Smooth muscle cell (in vitro differentiated cells): Measurements from ENCODE around the gene RPTOR. TPM values are rescaled to one million over a fixed set of nuclear protein-coding genes. Genes with fewer than 3 reads are reported as not detected.

Experiments used
- DNase-seq: peaks from one replicate; lab custom pipeline; 2025; ENCODE audit not compliant: unreplicated experiment; lab: John Stamatoyannopoulos, UW
- H2AFZ ChIP-seq: fragments of 200-600 bp; sonication (generic); 2 replicates; pipeline ENCODE4 v1.6.0; 2016; ENCODE audit warnings: antibody characterized with exemption, low read depth, mild to moderate bottlenecking
- H3F3A ChIP-seq: fragments of 200-600 bp; sonication (generic); 2 replicates; pipeline ENCODE4 v1.6.0; 2017; ENCODE audit warnings: antibody characterized with exemption, low read depth
- H3K27ac ChIP-seq: fragments of 200-600 bp; sonication (generic); 2 replicates; pipeline ENCODE4 v1.5.1; 2016; ENCODE audit warnings: low read depth, mild to moderate bottlenecking
- H3K27me3 ChIP-seq: fragments of 200-600 bp; sonication (generic); 2 replicates; pipeline ENCODE4 v1.6.1; 2016; ENCODE audit warnings: low read depth, mild to moderate bottlenecking
- H3K36me3 ChIP-seq: fragments of 200-600 bp; sonication (generic); 2 replicates; pipeline ENCODE4 v1.5.1; 2016; ENCODE audit warnings: low read depth
- H3K4me1 ChIP-seq: fragments of 200-600 bp; sonication (generic); 2 replicates; pipeline ENCODE4 v1.5.1; 2016; ENCODE audit warnings: low read depth
- H3K4me2 ChIP-seq: fragments of 200-600 bp; sonication (generic); 2 replicates; pipeline ENCODE4 v1.6.0; 2016; ENCODE audit warnings: mild to moderate bottlenecking
- H3K4me3 ChIP-seq: fragments of 200-600 bp; sonication (generic); 2 replicates; pipeline ENCODE4 v1.5.1; 2016; ENCODE audit warnings: mild to moderate bottlenecking
- H3K79me2 ChIP-seq: fragments of 200-600 bp; sonication (generic); 2 replicates; pipeline ENCODE4 v1.6.0; 2016; ENCODE audit warnings: low read depth, mild to moderate bottlenecking
- H3K9ac ChIP-seq: fragments of 200-600 bp; sonication (generic); 2 replicates; pipeline ENCODE4 v1.6.0; 2016; ENCODE audit warnings: low read depth
- H3K9me3 ChIP-seq: fragments of 200-600 bp; sonication (generic); replicated peaks from 2 replicates; pipeline ENCODE4 v1.5.1; 2016; ENCODE audit warnings: low read depth
- H4K20me1 ChIP-seq: fragments of 200-600 bp; sonication (generic); 2 replicates; pipeline ENCODE4 v1.6.0; 2016; ENCODE audit warnings: low read depth
- WGBS: methylation state at CpG from one replicate; pipeline ENCODE4 v1.1.7; 2016; ENCODE audit warnings: low lambda C conversion rate; 5-methylcytosine and 5-hydroxymethylcytosine counted together
- polyA plus RNA-seq: library from polyadenylated mRNA; unstranded; fragments of >200 nt; fragmentation: Nextera tagmentation; extraction: Ambion mirVana; gene quantifications from 2 replicates; pipeline ENCODE4 v1.2.1, GENCODE V29; 2016
- total RNA-seq: library from RNA; depleted of rRNA; stranded (reverse); fragments of >200 nt; gene quantifications from 2 replicates; pipeline ENCODE4 v1.2.3, GENCODE V29; 2014
- TF ChIP-seq, protein P1 (sequence below): fragments of 200-600 bp; sonication (generic); IDR thresholded peaks from 2 replicates; pipeline ENCODE4 v1.5.1; 2017; ENCODE audit warnings: borderline replicate concordance, mild to moderate bottlenecking, antibody characterized with exemption; ENCODE audit not compliant: insufficient read depth, poor library complexity, severe bottlenecking

RPTOR gene
- total and polyA plus RNA-seq, 2 experiments from 2014 or later, result 10.6 to 12.2 TPM

DNA sequence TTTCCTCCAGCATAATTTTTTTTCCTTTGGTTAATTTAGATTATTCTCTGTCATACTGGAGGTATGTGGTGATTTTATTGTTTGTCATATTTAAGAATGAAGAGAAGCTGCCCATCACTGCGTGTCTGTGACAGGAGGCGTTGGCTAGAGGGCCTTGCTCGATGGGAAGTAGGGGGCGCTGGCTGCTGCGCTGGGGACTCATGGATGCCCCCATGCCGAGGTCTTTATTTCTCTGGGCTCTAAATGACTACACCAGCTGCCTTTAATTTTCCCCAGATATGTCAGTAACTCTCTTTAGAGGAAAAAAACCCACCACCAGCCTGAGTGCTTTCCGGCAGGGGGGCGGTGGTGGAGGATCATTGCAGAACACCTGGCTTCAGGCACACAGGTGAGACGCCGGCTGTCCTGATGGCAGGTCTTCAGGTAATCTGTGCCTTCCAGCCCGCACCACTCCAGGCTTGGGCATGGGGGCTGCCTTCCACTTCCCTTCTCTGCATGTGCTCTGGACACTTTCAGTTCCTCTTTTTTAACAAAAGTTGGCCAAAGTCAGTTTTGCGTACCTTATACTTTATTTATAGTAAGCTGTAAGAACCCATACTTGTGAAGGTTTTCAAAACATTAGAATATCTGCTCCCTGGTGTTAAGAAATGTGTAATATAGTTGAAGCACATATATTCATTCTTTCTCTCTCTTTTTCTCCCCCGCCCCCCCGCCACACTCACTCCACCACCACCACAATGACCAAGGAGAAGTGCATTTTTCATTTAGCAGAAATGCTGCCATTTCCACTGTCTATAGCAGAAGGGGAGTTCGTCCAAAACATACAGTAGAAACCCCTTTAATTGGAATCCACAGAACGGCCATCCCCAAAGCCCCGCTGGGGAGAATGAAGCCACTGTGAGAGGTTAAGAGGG is 192.7 kb downstream of the RPTOR start:
- Histone ChIP-seq H3K4me1 (peaks cover 12% of the 10 kb centered on the region), H3F3A (no peaks in the 10 kb centered on the region), H3K9me3 (no peaks in the 10 kb centered on the region), H3K9ac (no peak overlapping the region), H3K4me3 (no peak overlapping the region), H3K79me2 (no peaks in the 10 kb centered on the region), H3K36me3 (no peaks in the 10 kb centered on the region), H3K27ac (no peak overlapping the region), H4K20me1 (peaks cover 6% of the 10 kb centered on the region), H2AFZ (no peak overlapping the region), H3K4me2 (no peak overlapping the region), H3K27me3 (no peaks in the 10 kb centered on the region)
- 92% methylated on average over 16 of the region's 17 CpGs for WGBS
- TF ChIP-seq, protein P1, sequence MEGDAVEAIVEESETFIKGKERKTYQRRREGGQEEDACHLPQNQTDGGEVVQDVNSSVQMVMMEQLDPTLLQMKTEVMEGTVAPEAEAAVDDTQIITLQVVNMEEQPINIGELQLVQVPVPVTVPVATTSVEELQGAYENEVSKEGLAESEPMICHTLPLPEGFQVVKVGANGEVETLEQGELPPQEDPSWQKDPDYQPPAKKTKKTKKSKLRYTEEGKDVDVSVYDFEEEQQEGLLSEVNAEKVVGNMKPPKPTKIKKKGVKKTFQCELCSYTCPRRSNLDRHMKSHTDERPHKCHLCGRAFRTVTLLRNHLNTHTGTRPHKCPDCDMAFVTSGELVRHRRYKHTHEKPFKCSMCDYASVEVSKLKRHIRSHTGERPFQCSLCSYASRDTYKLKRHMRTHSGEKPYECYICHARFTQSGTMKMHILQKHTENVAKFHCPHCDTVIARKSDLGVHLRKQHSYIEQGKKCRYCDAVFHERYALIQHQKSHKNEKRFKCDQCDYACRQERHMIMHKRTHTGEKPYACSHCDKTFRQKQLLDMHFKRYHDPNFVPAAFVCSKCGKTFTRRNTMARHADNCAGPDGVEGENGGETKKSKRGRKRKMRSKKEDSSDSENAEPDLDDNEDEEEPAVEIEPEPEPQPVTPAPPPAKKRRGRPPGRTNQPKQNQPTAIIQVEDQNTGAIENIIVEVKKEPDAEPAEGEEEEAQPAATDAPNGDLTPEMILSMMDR, result no peak
- no peak for DNase-seq

DNA sequence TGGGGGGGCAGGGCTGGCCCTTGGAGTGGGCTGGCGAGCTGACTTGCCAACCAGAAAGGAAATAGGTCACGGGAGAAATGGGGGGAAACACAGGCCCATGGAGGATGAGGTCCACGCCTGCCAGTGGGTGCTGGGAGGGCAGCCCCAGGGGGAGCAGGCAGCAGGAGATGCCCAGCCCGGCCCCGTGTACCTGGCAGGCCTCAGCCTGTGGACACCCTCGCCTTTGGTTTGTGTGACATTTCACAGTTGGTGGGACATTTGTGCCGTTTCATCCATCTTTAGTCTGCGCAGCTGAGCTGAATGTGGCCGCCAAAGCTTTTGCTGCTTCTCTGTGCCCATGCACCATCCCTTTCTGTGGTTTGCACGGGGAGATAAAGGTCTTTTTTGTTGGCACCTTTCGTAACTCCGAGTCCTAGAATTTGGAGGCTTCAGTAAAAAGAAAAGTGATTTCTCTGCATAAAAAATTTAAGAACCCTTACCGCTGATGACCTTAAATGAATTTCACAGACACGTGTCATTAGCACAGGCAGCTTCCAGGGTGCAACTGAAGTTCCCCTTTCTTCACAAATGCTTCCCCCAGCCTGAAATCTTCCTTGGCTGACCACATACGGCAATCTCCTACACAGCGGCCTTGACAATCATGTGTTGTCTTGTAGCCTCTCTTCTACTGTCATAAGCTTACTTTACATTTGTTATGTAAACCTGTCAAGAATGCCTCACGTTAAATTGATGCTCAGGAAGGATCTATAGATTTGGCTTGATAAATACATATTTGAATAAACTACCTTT is 193.6 kb downstream of the RPTOR start:
- H3K79me2 ChIP-seq, result no peaks in the 10 kb centered on the region
- no peaks in the 10 kb centered on the region for H3K9me3 ChIP-seq
- TF ChIP-seq, protein P1, result no peak
- H4K20me1 ChIP-seq, result no peaks in the 10 kb centered on the region
- peaks cover 3% of the 10 kb centered on the region for H3K4me1 ChIP-seq
- no peak overlapping the region for H2AFZ ChIP-seq
- 83% methylated on average over 17 of the region's 17 CpGs for WGBS
- no peak for DNase-seq
- H3K9ac ChIP-seq, result no peak overlapping the region
- H3K36me3 ChIP-seq, result no peaks in the 10 kb centered on the region
- no peak overlapping the region for H3K27ac ChIP-seq
- no peaks in the 10 kb centered on the region for H3F3A ChIP-seq
- no peaks in the 10 kb centered on the region for H3K27me3 ChIP-seq
- no peak overlapping the region for H3K4me2 ChIP-seq
- no peak overlapping the region for H3K4me3 ChIP-seq

DNA sequence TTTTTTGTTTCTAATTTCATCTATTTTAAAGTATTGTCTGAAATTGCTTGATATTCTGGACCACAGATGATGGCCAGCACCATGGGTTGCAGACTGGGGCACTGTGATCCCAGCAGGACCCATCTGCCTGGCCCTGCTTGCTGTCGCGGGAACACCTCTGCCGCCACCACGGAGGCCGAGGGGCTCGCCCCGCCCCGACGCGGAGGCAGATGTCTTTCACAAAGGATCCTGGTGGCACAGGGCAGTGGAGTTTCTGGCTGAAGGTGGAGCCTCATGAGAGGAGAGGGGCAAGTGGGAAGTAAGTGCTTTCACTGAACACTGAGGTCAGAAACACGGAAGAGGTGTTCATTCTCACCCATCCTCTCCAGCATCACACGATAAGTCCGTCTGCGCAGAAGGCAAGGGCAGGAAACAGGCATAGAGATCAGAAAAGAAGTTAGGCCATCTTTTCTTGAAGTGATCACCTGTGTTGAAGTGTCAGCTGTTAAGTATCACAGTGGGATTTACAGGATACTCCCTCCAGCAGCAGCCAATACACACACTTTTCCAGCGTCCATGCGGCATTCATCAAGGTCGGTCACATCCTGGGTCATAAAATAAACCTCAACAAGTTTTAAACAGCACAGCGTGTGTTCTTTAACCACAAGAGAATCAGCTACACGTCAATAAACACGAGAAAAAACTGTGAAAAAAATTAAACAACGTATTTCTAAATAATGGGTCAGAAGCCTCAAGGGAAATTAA is 194.5 kb downstream of the RPTOR start:
- no peak overlapping the region for H3K9ac ChIP-seq
- no peaks in the 10 kb centered on the region for H3K4me1 ChIP-seq
- no peak for DNase-seq
- H3K4me2 ChIP-seq, result no peak overlapping the region
- WGBS, result 90% methylated on average over 21 of the region's 21 CpGs
- H3K36me3 ChIP-seq, result no peaks in the 10 kb centered on the region
- H2AFZ ChIP-seq, result no peak overlapping the region
- H4K20me1 ChIP-seq, result no peaks in the 10 kb centered on the region
- TF ChIP-seq, protein P1, result no peak
- no peaks in the 10 kb centered on the region for H3K79me2 ChIP-seq
- no peaks in the 10 kb centered on the region for H3F3A ChIP-seq
- no peak overlapping the region for H3K4me3 ChIP-seq
- H3K9me3 ChIP-seq, result no peaks in the 10 kb centered on the region
- no peak overlapping the region for H3K27ac ChIP-seq
- no peaks in the 10 kb centered on the region for H3K27me3 ChIP-seq
